ENCODE data around the gene PRDM16. TPM values are rescaled to one million over a fixed set of nuclear protein-coding genes. Genes with fewer than 3 reads are reported as not detected.

Gene PRDM16
- total RNA-seq, 1 donor = 6.5 TPM

DNA sequence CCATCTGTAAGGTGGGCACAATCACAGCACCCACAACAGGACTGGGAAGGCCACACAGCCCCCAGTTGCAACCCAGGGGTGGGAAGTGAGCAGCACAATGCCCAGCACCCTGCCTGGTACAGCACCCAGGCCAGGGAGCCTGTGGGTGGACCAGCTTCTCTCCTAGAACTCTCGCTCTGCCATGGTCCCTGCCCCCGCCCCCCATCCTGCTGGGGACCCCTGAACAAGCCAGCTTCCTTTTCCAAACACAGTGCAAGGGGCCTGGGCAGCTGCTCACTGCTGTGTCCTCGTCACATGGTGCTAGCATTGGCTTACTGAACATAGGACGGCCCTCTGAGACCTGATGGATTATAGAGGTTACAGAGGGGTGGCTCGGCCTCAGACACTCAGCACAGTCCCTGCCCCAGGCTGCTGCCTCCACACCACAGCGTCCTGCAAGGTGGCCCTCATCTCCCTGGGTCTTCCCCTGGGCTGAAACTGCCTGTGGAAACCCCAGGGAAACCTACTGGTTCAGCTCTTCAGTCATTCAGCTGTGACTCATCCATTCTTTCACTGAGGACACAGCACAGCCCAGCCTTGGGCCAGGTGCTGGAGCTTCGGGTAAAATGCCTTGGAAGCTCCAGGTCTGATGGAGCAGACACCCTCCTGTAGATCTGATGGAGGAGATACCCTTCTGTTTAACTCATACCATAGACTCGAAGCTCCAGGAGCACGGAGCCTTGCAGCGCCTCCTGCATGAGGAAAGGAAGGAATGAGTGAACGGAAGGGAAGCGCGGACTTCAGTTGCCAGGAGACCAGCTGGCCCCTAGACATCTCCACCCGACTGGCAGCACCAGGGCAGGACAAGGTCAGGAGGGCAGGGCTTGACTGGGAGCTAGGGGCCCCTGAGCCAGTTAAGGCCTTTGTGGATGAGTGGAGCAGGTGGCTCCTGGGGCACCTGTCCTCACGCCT, 8.1 kb upstream of the PRDM16 start:
- H3K4me2 ChIP-seq (ENCODE audit: insufficient read depth, low read length) = no peak overlapping the region
- no peaks in the 10 kb centered on the region for H3K27me3 ChIP-seq (ENCODE audit: insufficient read depth, low read length)
- no peaks in the 10 kb centered on the region for H3K79me2 ChIP-seq (ENCODE audit: insufficient read depth, low read length)
- no peak overlapping the region for H2AFZ ChIP-seq (ENCODE audit: low read length)
- no peaks in the 10 kb centered on the region for H3K4me1 ChIP-seq (ENCODE audit: insufficient read depth, low read length)
- DNase-seq (ENCODE audit: insufficient read length, low spot score, missing footprints) = peak; percentile 96
- H3K36me3 ChIP-seq (ENCODE audit: insufficient read depth, low read length) = no peaks in the 10 kb centered on the region
- no peak overlapping the region for H3K27ac ChIP-seq (ENCODE audit: low read depth, low read length)
- H3K4me3 ChIP-seq (ENCODE audit: insufficient read depth, low read length) = no peak overlapping the region
- H3K9me3 ChIP-seq (ENCODE audit: low read depth, low read length) = no peaks in the 10 kb centered on the region
- peaks cover 4% of the 10 kb centered on the region for H4K20me1 ChIP-seq (ENCODE audit: insufficient read depth, low read length)
- TF ChIP-seq, protein P1, sequence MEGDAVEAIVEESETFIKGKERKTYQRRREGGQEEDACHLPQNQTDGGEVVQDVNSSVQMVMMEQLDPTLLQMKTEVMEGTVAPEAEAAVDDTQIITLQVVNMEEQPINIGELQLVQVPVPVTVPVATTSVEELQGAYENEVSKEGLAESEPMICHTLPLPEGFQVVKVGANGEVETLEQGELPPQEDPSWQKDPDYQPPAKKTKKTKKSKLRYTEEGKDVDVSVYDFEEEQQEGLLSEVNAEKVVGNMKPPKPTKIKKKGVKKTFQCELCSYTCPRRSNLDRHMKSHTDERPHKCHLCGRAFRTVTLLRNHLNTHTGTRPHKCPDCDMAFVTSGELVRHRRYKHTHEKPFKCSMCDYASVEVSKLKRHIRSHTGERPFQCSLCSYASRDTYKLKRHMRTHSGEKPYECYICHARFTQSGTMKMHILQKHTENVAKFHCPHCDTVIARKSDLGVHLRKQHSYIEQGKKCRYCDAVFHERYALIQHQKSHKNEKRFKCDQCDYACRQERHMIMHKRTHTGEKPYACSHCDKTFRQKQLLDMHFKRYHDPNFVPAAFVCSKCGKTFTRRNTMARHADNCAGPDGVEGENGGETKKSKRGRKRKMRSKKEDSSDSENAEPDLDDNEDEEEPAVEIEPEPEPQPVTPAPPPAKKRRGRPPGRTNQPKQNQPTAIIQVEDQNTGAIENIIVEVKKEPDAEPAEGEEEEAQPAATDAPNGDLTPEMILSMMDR (IDR thresholded peaks at IDR 0.05; ENCODE audit: extremely low read depth, low read depth, low read length) = no peak

DNA sequence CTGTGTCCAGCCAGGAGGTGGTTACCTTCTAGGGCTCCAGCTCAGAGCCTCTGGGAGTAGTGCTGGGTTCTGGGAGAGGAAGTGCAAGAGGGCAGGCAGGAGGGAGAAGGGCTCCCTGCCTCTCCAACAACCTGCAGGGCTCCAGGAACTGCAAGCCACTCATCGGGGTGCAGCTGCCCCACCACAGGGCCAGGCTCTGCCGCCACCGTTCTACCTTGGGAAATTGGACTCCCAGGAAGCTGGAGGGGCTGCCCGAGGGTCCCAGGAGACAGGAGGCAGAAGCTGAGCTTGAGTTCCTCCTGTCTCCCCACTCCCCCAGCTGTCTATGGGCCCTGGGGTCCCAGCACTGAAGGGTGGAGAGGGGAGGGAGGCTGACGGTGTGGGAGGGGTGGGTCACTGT, 7.4 kb upstream of the PRDM16 start:
- Histone ChIP-seq H3K36me3 (ENCODE audit: insufficient read depth, low read length) (no peaks in the 10 kb centered on the region), H4K20me1 (ENCODE audit: insufficient read depth, low read length) (peaks cover 4% of the 10 kb centered on the region), H2AFZ (ENCODE audit: low read length) (no peak overlapping the region), H3K27me3 (ENCODE audit: insufficient read depth, low read length) (no peaks in the 10 kb centered on the region), H3K4me2 (ENCODE audit: insufficient read depth, low read length) (no peak overlapping the region), H3K4me1 (ENCODE audit: insufficient read depth, low read length) (no peaks in the 10 kb centered on the region), H3K9me3 (ENCODE audit: low read depth, low read length) (no peaks in the 10 kb centered on the region), H3K4me3 (ENCODE audit: insufficient read depth, low read length) (no peak overlapping the region), H3K27ac (ENCODE audit: low read depth, low read length) (no peak overlapping the region), H3K79me2 (ENCODE audit: insufficient read depth, low read length) (no peaks in the 10 kb centered on the region)
- DNase-seq (ENCODE audit: insufficient read length, low spot score, missing footprints) = peak; percentile 17
- TF ChIP-seq, protein P1 (IDR thresholded peaks at IDR 0.05; ENCODE audit: extremely low read depth, low read depth, low read length) = no peak

- H4K20me1 ChIP-seq (ENCODE audit: insufficient read depth, low read length) = peaks cover 4% of the 10 kb centered on the region
- H3K27me3 ChIP-seq (ENCODE audit: insufficient read depth, low read length) = no peaks in the 10 kb centered on the region
- no peak overlapping the region for H2AFZ ChIP-seq (ENCODE audit: low read length)
- no peak overlapping the region for H3K4me3 ChIP-seq (ENCODE audit: insufficient read depth, low read length)
- H3K27ac ChIP-seq (ENCODE audit: low read depth, low read length) = no peak overlapping the region
- TF ChIP-seq, protein P1 (IDR thresholded peaks at IDR 0.05; ENCODE audit: extremely low read depth, low read depth, low read length) = no peak
- no peaks in the 10 kb centered on the region for H3K9me3 ChIP-seq (ENCODE audit: low read depth, low read length)
- H3K79me2 ChIP-seq (ENCODE audit: insufficient read depth, low read length) = no peaks in the 10 kb centered on the region
- H3K4me2 ChIP-seq (ENCODE audit: insufficient read depth, low read length) = no peak overlapping the region
- H3K36me3 ChIP-seq (ENCODE audit: insufficient read depth, low read length) = no peaks in the 10 kb centered on the region
- H3K4me1 ChIP-seq (ENCODE audit: insufficient read depth, low read length) = no peaks in the 10 kb centered on the region
- peak; percentile 88 for DNase-seq (ENCODE audit: insufficient read length, low spot score, missing footprints)
Measured at GRCh38 chr1:3061981-3062615, 6.9 kb upstream of the PRDM16 start.

All from osteoblast (primary cell).